CD4-positive, alpha-beta T cell treated with Interleukin-6 at 100 ng/mL for 8 hours (primary cell): ENCODE data around the gene BNC2.
"Not testable (repeated sequence)": the region's sequence is repeated elsewhere in the genome, so short reads cannot be mapped to it uniquely, and the experiment has no call there.

ENCODE experiments used
- DNase-seq: peaks from one replicate; pipeline ENCODE4 v3.0.0-alpha.2; 2020; ENCODE audit warnings: mixed read lengths, low spot score

BNC2 gene

DNA sequence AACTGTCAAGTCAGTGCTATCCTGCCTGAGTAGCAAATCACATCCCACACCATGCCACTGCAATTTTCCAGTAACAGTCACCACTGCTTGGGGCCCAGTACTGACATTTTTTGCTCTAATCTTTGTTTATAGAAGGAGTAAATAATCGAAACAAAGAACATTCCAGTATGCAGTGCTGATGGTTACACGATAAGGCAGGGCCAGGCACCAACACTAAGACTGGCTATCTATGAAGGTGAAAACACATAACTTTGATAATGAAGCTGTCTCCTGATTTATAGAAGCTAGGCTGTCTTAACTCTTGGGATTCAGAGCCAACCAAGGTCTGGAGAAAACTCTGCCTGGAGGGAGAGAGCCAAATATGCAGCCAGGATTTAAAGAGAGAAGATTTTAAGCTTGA is 365.3 kb downstream of the BNC2 start:
- DNase-seq: no peak

DNA sequence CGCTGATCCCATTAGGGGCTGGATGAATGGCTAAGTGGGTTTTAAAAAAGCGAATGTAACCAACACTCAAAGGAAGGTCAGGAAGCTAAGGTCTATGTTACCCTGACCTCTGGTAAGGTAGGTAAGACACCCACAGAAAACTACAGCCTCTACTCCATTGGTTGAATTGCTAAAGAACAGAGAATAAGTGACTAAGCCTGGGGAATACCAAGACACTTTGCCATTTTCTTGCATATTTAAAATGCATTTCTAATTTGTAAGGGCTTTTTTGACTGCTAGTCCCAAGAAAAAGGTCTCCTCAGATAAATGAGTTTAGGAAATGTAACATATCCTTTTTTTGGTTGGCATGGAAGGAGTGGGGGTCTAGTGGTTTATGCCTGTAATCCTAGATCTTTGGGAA is 368.7 kb downstream of the BNC2 start:
- DNase-seq: no peak

DNA sequence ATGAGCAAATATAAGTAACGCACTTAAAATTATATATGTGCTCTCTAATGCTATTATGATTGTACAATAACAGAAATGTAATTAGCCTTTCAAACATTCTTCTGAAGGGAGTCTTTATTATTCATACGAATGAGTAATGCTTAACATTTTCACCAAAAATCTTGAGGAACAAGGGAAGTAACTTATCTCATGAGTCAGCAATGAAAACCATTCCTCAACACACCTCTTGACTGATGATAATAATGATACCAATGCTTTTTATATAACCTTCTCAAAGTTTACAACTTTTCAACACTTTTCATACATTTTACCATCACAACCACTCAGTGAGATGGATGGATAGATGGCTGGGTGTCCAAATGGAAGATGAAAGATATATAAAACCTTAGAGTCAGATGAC is 369.3 kb downstream of the BNC2 start:
- DNase-seq: no peak

DNA sequence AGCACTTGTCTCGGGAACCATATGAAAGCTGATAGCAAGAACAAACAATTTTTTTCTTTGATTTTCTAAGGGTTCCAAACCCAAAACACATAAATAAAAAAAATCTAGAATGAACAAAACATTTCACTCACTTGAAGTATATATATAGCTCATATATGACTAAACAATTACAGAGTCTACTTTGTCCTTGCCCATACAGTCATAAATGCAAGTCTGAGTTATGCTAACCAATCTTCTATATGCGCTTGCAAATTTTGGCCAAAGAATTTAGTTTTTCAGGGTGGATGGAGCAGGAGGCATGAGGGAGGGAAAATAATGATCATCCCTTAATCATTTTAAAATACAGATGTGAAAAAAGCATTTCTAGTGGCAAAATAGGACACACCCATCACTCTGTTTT is 370.1 kb downstream of the BNC2 start:
- no peak for DNase-seq

DNA sequence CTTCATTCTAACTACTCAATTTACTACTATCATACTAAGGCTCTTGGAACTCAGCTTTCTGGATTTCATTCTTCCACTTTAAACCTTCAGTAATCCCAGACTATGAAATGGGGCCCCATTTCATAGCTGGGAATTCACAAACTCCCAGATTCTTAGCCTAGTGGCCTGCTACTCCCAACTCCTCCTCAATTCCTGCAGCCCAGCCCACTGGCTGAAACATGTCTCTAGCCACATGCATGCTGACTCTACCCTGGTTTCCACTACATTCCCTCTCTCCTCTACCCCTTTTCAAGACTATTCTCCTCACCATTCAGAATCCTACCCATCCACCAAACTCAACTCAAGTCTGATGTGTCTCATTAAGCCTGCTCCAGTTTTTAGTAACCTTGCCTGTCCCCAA is 370.6 kb downstream of the BNC2 start:
- DNase-seq: no peak

DNA sequence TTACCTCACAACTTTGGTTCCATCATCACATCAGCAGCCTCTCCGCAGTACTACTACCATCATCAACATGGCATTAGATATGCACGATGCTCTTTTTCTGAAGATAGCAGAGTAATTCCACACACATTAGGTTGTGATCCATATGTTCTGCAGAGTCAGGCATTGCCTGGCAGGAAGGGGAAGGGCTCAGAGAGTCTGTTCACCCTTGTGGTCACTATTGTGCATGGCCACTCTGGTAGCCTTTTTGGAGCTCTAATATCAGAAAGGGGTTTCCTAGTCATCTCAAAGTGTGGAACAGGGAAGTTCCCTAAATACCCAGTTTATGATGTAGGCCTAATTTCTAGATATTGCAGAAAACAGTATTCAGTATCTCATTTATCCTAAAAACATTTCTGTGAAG is 373.6 kb downstream of the BNC2 start:
- no peak for DNase-seq

DNA sequence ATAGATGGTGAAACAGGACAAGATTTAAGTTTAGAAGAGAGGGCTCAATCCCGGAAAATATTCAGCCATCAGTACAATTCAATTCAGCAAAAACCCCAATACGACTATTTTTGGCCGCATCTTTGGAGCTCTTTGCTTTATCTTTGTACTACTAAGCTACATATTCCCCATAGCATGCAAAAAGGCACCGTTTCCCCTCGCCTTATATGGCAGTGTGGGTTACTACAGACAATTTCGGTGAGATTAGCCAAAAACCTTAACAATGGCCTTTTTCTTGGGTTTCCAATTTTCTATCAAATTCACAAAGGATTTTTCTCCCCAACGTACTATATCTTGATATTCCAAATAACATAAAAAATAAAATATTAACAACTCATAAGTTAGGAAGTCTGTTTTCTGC is 382.6 kb downstream of the BNC2 start:
- no peak for DNase-seq

DNA sequence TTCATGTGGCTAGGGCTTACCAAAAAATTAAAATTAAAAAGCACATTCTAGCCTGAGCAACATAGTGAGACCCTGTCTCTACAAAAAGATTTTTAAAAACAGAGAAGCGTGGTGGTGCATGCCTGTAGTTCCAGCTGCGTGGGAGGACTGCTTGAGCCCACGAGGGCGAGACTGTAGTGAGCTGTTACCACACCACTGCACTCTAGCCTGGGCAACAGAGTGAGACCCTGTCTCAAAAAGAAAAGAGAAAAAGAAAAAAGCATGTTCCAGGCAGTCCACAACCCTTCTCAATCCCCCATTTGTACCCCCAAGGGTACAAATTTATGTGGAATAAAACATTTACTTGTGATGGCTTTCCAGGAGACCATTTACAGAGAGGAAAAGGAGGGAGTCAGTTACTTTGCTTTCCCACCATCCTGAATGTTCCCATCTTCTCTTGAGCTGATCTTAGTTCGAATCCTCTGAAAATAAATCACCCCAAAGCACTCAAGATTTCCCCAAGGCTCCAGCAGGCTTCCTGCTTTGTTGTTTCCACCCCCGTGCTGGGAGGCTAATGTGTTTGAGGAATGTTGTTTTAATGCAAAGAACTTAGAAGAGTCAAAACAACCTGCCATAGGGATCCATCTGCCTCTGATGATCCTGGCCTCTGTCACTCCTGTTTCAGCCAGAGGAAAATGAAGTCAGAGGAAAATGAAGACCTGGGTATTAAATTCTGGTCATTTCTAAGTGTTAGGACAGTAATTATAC is 384.7 kb downstream of the BNC2 start:
- DNase-seq: no peak

DNA sequence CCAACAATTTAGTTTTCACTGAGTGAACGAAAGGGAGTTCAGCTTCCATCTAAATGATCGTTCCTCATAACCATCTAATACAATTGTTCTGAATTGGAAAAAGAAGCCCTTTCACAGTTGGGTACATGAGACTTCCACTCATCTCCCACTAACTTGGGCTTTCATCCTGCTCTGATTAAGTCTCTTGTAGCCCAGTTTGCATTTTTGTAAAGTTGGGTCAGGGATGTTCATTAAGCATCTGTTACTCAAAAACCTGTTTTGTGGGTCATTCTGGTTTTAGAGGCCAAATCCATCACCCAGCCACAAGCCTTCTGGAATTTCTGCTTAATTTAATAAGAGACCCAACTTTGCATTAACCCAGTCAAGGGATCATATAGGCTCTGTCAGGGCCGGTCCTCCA is 385.3 kb downstream of the BNC2 start:
- DNase-seq: no peak

DNA sequence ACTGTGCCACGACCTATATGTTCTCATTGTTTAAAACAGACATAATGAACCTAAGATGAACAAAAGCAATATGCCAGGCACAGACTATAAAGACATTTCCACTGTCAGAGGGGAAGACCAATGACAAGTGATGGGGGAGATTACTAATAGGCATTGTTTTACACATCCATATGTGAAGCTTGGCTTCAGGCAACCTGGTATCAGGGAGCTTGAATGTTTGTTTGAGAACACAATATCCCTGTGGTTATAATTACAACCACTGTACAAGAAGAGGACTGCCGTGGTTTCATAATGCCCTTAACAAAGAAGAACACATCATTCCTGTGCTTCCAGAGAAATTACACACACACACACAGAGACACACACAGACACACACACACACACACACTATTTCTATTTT is 385.7 kb downstream of the BNC2 start:
- DNase-seq: no peak

DNA sequence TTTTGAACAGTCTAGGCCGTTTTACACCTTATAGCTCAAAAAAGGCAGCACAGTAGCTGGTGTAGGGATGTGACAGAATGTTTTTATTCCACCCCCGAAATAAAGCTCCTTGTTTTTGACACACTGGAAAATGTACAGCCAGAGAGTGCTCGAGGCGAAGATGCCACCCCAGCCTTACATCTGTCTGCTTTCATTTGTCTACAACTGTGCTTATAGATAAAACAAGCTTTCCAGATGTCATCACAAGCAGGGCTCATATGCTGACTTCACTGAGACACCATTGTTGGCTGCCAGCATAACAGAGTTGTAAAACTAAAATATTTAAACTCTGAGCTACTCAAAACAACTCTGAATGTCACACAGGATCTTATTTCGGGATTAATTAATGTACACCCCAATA is 386.3 kb downstream of the BNC2 start:
- DNase-seq: no peak

DNA sequence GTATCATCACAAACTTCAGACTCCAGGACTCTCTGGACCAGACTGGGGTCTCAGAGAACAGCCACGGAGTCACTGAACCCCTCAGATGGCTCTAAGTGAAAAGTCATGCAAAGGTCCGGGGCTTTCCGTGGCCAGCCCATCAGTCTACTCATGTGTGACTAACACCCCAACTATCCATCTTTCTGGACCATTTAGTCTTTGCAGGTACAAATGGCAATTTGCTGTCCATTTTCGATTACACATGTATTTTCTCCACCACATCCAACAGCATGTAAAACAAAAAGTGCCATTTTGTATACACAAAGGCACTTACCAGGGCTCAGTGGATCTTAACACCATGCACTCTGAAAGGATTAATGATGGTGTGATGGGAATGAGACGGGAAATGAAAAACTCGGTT is 387.7 kb downstream of the BNC2 start:
- DNase-seq: no peak

DNA sequence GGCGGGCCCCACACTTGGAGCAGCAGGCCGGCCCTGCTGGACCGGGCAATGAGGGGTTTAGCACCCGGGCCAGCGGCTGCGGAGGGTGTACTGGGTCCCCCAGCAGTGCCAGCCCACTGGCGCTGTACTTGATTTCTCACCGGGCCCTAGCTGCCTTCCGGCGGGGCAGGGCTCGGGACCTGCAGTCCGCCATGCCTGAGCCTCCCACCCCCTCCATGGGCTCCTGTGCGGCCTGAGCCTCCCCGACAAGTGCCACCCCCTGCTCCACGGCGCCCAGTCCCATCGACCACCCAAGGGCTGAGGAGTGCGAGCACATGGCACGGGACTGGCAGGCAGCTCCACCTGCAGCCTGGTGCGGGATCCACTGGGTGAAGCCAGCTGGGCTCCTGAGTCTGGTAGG is 389.9 kb downstream of the BNC2 start:
- not testable (repeated sequence) for DNase-seq

DNA sequence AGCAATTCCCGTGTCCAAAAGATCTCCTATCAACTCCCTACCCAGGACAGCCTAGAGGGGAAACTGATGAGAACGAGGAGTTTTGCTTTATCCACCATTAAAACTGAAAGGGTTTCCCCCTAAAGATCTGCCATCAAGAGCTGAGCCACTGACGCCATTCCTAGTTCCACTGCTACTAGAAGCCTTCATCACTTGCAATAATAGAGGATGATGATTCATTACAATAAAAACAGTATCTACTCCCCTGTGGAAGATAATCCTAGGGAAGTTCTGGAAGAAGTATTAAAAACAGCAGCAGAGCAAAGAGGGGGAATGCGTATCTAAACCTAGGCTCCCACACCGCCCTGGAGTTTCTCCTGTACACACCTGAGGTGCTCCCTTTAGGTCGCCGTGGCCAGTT is 394.5 kb downstream of the BNC2 start:
- no peak for DNase-seq

DNA sequence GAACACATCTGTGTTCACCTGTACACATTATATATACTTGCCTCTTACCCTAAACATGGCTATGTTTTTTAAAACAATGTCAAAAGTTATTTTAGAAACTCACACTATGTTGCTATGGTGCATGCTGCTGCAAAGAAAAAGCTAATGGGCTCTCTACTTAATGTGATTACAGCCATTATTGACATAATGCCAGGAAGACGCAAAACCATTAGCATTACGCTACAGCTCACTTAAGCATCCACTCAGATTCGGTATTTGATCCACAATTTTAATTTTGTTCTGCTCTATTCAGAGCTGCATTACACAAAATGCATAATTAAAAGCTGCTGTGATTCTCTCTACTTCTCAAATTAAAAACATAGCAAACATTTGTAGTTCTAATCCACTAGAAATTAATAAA is 395.2 kb downstream of the BNC2 start:
- DNase-seq: no peak

DNA sequence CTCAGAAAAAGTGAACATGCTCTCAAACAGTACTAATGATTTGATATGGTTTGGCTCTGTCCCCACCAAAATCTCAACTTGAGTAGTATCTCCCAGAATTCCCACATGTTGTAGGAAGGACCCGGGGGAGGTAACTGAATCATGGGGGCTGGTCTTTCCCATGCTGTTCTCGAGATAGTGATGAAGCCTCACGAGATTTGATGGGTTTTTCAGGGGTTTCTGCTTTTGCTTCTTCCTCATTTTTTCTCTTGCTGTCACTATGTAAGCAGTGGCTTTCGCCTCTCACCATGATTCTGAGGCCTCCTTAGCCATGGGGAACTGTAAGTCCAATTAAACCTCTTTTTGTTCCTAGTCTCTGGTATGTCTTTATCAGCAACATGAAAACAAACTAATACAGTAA is 401.3 kb downstream of the BNC2 start:
- no peak for DNase-seq

DNA sequence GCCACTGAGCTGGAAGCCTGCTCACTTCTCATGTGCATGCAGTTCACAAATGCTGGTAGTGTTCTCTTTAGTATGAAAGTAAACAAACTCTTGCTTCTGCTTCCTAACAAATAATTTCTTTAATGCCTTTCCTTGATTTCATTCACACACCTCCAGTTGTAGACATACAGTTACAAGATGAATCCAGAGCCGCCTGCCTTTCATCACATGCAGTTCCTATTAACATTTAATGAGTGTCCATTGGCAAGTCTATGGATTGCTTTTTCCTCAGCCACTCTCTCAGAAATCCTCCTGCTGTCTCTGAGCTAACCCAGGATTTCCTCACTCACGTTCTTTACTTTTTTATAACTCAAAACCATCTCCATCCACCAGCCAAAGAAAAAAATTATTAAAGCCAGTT is 408.6 kb downstream of the BNC2 start:
- no peak for DNase-seq

DNA sequence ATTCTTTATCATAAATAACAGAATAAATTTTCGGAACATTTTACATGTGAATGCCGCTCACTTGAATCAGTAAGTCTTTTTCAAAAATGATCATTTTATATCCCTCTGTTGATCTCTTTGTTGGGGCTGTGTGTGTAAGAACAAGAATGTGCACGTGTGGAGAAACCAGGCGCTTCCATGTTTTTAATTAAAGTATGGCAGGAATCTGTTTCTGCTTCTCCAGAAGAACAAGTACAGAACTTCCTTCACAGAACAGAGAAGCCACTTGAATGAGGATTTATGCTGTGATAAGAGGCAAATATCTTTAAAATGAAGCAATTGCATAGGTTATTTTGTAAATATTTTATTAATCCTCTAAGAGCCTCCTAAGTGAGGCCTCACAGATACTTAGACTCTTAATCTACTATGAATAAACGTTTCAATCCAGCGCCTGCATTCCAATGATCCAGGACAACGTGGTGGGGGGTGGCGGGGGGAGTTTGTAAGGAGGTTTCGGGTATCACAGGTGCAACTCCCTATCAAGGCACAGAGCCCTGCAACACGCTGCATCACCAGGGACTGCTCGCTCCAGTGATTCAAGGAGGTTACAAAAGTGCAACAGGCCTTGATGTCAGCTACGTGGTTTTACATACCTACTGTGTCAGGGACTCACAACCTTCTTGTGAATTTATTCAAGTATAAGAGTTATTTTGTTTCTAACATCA is 409.2 kb downstream of the BNC2 start:
- no peak for DNase-seq

DNA sequence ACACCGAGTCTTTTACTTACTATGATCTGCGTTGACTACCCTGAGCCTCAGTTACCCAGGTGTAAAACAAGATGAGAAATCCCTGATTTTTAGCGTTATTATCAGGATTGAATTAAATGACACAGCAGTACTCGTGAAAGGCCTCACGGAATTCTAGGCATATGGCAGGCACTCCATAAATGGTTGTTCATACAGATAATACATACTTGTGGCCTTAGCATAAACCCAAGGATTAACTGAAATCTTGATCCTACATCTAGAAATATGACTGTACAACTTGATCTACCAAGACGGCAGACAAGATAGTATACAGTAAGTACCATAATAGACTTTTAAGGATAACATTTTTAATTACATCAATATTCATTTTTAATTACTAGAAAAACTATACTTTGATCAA is 409.8 kb downstream of the BNC2 start:
- DNase-seq: no peak

DNA sequence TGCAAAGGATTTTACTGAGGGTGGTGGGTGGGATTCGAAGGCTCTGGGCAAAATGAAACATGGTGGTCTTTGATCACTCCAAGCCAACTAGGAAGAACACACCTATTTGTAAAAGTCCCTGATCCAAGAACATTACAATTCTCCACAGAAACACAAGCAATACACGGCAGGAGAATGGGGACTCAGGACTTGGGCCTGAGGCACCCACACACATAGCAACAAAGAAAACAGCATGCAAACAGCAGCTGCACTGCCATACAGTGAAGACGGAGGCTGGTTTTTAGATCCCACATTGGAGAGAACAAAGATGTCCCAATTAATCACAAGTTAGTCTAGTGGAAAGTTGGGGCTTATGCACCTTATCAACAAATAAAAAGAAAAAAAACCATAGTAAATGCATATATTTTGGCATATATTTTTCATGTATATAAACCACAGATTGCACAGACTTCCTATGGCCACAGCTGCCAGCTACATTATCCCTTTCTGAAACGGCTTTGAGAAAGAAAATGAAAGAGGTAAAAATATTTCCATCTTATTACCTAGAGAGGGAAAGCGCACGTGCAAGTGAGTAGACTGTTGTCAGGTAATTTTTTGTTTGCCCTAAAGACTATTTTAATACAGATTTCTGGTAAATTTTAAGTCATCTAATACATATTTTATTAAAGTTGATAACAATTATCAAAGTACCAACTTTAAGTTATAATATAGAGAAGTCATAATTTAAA is 410.9 kb downstream of the BNC2 start:
- DNase-seq: no peak

DNA sequence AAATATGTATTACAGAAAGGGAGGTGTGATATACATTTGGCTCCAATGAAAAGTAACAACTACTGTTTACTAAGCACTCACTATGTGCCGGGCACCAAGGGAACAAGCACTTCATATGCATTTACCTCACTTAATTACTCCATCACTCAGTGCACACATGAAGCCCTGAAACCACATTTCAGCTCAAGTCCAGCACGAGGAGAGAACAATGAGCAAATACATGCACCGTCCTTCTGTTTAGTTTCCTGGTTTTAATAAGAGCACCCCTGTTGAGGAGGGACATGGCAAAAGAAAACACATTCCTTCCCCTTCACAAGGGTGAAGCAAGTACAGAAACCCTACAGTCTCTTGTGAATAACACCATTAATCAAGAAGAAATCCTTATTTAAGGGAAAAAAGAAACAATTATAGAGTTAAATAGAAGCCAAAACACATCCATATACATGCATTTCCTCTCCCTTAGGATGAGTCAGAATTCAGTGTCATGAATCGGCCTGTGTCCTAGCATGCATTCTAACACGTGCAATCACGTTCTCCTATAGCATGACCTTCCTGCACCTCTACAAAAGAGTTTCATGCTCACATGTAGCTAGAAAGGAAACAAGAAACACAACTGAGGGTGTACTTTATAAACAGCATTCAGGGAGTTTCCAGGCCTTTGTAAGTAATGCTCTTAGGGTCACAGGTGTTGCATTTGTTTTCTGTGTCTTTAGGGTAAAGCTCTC is 411.6 kb downstream of the BNC2 start:
- no peak for DNase-seq

DNA sequence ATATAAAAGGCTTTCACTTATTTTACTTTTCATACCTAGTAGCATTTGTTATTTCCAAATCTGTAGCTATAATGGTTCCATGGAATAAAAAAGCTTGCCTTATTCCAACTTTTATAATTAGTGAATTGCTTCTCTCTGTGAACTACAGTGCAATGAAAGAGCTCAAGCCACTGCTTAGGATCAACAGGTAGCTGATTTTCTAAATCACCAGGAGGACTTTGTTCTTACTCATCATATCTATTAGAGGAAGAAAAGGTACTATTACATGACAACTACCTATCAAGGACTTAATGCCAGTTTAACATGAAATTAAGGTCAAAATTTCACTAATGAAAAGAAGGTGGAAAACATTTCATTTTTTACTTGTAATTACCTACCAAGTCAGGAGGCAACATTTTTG is 414.6 kb downstream of the BNC2 start:
- DNase-seq: no peak

DNA sequence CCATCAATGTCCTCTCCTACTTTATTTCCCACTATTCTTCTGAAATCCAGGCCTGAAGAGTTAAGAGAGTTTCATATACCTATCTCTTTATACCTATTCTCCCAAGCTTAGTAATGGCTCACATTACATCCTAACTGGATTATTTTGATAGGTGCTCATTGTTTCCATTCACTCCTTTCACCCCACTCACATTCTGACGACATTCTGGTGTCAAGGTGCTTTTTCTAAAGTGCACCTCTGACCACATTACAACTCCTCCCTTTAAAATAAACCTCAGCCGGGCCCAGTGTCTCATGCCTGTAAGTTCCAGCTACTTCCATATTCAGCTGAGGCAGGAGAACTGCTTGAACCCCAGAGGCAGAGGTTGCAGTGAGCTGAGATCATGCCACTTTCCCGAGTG is 417.1 kb downstream of the BNC2 start:
- DNase-seq: no peak
